HG03060 (cell line): ENCODE measurements around the gene PRKD2.

Experiments
- ATAC-seq: cut with Tn5 transposase; IDR thresholded peaks from one replicate; pipeline ENCODE4 v1.9.1; 2021; ENCODE audit warnings: low read depth, moderate number of reproducible peaks; ENCODE audit not compliant: unreplicated experiment

The PRKD2 gene

GRCh38 chr19:46725859-46726393 is 9.0 kb upstream of the PRKD2 start:
- no peak for ATAC-seq

- ATAC-seq = no peak
These were observed 8.3 kb upstream of the PRKD2 start for GRCh38 chr19:46725036-46725820.

GRCh38 chr19:46724468-46724867 is 7.6 kb upstream of the PRKD2 start:
- no peak for ATAC-seq

DNA sequence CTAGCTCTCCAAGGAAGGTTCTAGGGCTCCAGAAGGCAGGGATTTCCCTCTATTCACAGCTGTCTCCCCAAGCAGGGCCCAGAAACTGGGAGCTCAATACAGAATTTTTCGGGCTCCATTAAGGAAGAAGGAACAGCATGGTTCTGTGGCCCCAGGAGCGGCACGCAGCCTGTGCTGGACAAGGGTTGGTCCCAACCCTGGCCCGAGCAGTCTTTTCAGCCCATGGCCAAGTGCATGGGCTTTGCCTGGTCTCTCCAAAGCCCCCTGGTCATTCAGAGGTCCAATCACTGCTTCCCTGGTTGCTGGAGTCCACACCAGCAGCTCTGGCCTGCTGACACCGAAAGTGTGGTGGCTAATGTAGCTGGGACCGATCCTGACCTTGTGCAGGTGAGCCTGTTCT is 6.6 kb upstream of the PRKD2 start:
- no peak for ATAC-seq

DNA sequence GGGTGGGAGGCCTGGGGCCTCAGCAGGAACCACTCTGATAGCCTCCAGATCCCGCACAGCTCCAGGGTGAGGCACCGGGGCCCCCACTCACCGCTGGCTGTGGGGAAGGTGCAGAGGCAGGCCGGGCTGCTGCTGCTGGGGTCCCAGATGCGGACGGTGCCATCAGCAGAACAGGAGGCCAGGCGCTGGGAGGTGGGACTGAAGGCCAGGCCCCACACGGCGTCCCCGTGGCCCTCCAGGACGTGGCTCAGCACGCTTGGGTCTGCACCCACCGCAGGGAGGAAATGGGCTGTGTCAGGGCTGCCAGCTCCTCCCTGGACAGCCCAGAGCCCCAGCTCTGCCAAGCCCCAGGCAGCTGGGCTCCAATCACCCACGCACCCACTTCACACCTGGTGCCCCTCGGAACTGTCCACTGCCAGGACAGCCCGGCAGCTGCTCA is 6.1 kb upstream of the PRKD2 start:
- ATAC-seq = no peak

- no peak for ATAC-seq
These were observed 5.6 kb upstream of the PRKD2 start for GRCh38 chr19:46722421-46723022.

- ATAC-seq = no peak
These were observed 5.1 kb upstream of the PRKD2 start for GRCh38 chr19:46722004-46722380.

- no peak for ATAC-seq
These were observed 4.5 kb upstream of the PRKD2 start for GRCh38 chr19:46721269-46722003.

DNA sequence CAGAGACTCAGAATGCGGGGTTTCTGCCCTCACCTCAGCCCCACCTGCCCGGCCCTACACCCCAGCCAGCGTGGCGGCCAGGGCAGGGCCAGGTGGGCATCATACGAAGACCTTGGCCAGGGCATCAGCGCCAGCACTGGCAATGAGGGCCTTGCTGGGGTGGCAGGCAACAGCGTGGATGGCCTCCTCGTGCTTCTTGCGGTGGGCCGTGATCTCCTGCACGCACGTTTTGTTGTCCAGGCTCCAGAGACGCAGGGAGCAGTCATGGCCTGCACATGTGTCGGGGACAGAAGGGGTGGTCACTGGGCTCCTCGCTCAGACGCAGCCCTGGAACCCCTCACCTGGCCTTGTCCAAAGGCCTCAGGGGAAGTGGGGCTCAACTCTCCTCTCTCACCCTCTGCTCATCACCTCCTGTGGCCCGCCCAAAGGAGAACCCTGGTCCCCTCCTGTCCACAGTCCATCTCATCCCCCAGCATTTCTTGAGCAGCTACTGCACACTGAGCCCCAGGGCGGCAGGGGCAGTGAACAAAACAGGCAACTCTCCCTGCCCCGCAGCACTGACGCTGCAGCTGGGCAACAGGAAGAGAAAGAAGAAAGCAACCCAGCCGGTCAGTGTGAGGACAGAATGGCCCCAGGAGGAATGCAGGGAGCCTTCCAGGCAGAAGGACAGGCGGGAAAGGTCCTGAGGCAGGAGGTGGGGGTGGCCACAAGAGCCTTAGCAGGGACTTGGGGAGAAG is 3.8 kb upstream of the PRKD2 start:
- no peak for ATAC-seq

GRCh38 chr19:46719629-46720502 is 3.0 kb upstream of the PRKD2 start:
- no peak for ATAC-seq

GRCh38 chr19:46718934-46719622 is 2.2 kb upstream of the PRKD2 start:
- no peak for ATAC-seq

GRCh38 chr19:46718157-46718933 is 1.4 kb upstream of the PRKD2 start:
- ATAC-seq = no peak

DNA sequence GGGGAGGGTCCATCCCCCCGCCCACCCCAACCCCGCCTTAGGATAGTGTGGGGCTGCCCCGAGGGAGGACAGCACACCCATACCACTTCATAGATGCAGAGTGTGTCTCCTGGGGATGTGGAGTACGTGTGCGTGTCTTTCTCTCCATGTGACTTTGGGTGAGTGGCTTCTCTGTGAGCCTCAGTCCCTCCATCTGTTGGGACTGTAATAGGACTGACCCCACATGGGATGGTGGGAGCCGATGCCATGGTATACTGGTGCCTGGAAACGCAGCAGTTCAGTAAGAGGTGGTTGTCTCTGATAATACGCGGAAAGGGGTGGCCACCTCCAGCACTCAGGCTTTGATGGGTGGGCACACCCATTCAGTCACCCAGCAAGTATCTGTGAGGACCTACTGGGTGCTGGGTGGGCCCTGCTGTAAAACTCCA is 816 bp upstream of the PRKD2 start:
- no peak for ATAC-seq

DNA sequence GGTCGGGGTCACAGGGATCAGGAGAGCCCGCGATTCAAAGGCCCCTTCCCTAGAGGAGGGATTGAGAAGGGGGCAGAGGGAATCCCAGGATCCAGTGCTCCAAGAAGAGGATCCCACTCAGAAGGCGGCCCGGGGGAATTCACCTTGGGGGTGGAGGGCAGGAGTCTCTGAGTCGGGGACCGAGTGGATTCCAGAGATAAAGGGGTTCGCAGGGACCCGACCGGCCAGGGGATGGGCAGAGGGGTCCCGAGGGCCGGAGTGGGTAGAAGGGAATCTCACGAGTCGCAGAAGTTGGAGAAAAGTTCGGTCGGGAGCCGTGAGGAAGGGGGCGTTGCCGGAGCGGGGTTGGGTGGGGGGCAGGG is 261 bp downstream of the PRKD2 start:
- ATAC-seq = no peak

GRCh38 chr19:46715975-46716671 is 791 bp downstream of the PRKD2 start:
- no peak for ATAC-seq

GRCh38 chr19:46715620-46715974 is 1.3 kb downstream of the PRKD2 start:
- ATAC-seq = no peak

DNA sequence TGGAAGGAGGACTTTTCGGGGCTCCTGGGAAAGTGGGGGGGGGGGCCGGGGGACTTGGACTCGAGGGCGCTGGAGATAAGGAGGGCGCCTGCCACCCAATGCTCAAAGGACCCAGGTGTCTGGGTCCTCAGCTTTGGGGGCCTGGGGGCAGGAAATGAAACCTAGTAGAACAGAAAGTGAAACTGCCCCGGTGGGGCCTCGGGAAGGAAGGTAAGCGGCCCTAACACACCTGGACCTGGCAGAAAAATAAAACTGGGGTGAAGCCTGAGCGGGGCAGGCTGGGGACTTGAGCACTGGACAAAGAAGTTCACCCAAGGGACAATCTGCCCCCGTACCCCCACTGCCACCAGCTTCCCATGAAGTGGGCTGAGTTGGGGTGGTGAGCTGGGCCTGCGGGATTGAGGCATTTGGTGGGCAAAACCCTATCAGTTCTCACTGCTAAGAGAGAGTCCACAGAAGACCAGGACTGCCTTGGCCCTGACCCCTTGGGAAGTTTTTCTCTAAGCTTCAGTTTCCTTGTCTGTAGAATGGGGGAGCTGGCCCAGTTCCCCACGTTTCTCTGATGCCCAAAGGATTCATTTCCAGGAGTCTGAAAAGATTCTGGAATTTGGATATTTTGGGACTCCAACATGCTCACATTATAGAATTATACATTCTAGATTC is 2.3 kb downstream of the PRKD2 start:
- no peak for ATAC-seq
